Measurements from ENCODE around the gene COMMD6. TPM values are rescaled to one million over a fixed set of nuclear protein-coding genes. Genes with fewer than 3 reads are reported as not detected.

The COMMD6 gene
- total RNA-seq, result 18.4 and 41.6 TPM in 2 replicates

DNA sequence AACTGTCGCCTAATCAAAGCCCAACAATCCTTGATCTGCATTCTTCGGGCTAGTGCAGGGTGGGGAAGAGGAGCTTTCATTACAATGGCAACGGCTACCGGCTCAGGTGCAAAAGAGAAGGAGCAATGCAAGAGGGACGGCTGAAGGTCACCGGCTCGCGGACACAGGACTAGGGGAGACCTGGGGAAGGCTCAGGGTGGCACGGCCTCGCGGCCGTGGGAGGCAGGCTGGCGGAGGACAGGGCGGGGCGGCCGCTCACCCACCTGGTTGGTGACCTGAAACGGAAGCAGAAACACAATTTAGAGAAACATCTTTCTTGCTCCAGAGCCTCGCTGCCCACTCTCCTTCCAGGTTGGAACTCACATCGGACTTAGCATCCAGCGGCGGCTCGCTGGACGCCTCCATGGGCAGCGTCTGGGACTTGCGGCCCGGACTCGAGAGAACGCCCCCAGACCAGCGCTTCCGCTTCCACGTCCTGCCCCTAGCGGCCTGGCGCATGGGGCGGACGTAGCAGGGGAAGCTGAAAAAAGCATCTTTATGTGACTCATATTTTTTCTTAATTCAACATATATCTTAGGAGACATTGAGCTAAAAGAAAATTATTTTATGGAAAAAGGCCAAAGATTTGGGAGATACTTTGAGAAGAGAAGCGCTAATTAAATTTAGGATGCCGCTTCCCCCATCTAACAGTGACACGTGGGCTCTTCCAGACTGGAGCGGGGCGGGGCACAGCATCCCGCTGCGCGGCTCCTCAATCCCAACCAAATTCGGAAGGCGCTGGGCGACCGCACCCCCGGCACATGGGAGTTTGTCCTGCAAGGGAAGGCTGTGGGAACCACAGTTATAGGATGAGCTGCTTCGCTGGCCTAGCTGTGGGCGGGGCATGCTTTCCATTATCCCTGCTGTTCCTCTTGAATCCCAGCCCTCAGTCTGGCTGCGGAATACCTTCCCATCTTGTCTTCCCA, at the start of gene COMMD6:
Gene COMMD6 (minus strand): TSS at position 441 of the 965 bp plus-strand sequence. CDS start 36 bp downstream, at position 405.

DNA sequence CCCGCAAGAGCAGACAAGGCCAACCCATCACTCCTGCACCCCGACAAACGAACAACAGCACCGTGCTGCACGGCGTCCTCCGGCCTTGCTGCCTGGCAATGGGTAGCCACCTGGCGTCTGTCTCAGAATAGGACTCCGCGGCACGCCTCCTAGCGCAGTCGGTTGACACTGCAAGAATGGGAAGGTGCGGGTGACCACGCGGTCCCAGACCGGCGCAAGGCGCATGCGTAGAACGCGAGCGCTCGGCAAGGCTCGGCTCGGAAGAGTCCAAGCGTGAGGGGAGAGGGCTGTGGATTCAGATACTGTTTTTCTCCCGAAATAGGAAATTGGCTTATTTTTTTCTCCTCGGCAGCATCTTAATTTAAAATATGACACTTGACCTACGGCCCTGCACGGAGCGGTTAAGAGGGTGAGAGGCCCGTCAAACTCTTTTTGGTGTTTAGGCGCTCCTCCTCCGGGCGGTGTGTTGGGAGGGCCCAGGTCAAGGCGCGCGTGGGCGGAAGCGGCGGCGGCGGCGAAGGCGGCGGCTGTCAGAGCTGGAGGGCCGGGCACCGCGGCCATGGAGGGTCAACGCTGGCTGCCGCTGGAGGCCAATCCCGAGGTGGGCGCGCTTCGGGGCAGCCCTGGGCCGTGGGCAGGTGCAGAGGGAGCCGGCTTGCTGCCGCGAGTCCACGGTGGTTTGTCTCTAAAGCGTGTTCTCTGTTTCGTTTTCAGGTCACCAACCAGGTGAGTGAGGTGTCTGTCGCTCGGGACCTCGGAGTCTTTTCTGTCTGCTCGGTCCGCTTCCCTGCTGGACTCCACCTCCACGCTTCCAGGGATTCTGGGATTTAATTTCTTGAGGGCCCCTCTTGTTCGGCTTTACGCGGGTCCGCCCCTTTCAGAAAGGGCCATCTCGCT, 11.9 kb upstream of the COMMD6 start, which contains the start of gene UCHL3:
Gene UCHL3 (plus strand): TSS at position 530 of the 897 bp plus-strand sequence. CDS start 30 bp downstream, at position 560.

DNA sequence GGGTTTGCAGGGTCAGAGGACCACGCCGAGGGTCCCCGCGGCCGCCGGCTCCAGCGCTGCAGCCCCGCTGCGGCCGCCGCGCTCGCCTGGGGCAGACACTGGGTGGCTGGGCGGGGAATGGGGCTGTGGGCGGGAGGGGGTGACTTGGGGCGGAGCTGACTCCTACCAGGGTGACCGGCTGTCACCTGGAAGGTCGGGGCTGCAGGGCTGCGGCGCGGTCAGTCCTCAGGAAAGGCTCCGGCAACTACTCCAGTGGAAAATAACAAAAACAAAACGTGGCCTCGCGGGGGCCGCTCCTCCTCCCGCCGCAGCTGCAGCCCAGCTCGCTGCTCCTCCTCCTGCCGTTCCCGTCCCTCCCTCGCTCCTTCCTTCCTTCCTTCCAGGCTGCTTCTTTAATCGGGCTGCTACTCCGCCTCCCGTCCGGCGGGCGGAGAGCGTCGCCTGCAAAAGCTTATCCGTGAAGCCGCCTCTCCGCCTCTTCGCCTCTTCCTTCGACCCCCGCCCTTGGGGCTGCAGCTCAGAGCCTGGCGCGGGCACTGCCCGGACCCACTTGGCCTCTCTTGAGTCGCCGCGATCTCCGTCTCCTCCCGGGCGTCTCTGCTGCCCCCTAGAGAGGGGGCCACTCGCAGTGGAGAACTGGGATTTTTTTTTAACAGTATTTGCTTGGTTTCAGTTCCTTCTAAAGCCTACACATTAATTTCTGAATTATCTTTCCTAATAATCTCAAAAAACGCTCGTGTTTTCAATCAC, 55.4 kb downstream of the COMMD6 start, which contains the start of gene TBC1D4:
Gene TBC1D4 (minus strand): TSS at position 100 of the 750 bp plus-strand sequence. CDS start 402 bp downstream, outside the sequence.

Other genes with a start within 250 kb of the COMMD6 start
- gene TBC1D4, start 55.7 kb downstream of the COMMD6 start, total RNA-seq, result 14.8 and 33.7 TPM in 2 replicates
- 23.8 and 71.7 TPM in 2 replicates for gene UCHL3, start 11.9 kb upstream of the COMMD6 start, total RNA-seq
- 64.7 and 65.7 TPM in 2 replicates for gene LMO7, start 98.5 kb upstream of the COMMD6 start, total RNA-seq

All from mesangial cell (primary cell).